DMS53 treated with DMSO at 0.1 percent for 48 hours (cell line): ENCODE results near the gene STYXL2.
A peak's percentile ranks its signal among the peaks of the same experiment; 100 is the strongest.

Experiments
- DNase-seq: peaks from one replicate; lab custom pipeline; 2025; ENCODE audit not compliant: unreplicated experiment; lab: John Stamatoyannopoulos, UW

The STYXL2 gene

GRCh38 chr1:167132301-167133010 is 38.6 kb downstream of the STYXL2 start:
- no peak for DNase-seq

DNA sequence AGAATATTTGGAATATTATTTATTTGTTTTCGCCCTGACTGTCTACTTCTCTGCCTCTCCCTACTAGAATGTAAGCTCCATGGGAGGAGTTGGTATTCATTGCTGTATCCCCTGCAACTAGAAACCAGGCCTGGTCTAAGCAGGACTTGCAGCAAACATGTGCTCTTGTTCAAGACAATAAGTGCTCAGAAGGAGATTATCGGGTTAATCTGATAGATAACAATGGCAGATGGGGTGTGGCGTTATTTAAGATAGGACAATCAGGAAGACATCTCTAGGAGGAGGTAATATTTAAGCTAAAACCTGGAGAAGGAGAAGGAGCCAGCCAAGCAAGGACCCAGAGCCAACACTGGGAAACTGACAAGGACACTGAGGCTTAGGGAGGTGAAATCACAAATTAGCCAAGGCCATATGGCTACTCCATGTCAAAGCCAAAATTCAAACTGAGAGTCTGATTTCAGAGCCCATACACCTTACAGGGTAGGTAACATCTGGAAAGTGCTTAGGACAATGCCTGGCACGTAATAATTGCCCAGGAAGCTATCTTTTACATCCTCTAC is 41.5 kb downstream of the STYXL2 start:
- no peak for DNase-seq

- peak; percentile 52 for DNase-seq
Observed at GRCh38 chr1:167136191-167136614, 42.3 kb downstream of the STYXL2 start.

GRCh38 chr1:167136806-167137205 is 42.9 kb downstream of the STYXL2 start:
- no peak for DNase-seq

DNA sequence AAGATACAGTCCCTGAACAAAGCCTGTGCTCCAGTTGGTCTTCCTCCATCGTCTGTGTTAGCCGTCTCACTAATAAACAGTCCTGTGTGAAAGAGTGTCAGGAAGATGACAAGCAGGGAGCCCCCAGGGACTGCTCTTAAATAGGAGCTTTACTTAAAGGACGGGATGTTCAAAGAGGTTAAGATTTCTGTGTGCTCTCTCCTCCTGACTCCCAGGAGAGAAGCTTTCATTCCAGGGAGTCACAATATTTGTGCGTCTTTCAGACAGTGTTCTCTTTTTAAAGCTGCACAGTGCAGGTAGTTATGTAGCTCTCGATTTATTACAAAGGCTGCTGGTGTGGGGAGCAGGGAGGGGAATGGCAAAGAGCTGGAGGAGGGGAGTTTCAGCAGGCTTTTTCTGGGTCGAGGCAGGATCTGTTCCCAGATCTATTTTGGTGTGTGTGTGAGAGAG is 43.5 kb downstream of the STYXL2 start:
- no peak for DNase-seq

DNA sequence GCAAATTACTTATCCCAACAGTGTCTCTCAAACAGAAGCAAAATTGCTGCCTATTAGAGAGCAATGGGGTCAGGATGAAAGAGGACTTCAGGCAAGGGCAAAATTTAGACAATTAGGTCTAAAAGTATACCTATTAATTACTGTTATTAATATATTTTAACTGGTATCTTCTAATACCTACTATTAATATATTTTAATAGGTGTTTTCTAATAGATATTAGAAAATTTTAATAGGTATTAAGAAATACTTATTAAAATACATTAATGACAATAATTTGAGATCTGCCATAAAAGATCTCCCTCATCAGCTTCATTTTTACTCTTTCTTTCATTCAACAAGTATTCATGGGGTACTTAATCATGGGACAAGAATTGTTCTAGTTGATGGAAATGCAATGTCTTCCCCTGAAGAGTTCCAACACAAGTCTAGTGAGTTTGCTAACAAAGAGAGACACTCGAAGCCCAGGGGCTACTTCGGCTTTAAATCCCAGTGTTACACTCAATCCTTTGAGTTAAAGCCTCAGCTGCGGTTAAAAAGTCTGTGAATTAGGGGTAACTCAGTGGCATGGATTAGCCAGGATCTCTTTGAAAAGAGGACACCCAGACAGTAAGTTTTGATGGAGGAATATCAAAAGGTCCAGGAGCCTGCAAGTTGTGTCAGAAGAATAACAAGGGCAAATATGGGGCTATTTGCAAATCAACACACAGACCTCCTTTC is 44.1 kb downstream of the STYXL2 start:
- DNase-seq = no peak

DNA sequence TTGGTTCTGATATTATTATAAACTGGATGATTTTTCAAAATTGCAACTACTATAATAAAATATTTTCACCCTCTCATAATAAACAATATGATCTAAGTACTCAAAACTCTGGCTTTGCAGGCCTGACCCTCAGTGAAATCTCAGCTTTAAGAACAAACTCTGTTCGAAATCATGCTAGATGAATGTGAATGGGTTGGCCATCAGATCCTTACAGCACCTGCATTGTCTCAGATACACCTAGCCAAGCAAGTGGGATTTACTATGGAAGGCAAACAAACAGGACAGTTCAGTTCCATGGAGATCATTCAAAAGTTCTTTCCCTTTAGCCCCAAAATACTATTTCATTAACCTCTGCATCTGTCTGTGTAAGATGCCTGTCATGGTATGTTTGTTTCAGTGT is 44.8 kb downstream of the STYXL2 start:
- no peak for DNase-seq

DNA sequence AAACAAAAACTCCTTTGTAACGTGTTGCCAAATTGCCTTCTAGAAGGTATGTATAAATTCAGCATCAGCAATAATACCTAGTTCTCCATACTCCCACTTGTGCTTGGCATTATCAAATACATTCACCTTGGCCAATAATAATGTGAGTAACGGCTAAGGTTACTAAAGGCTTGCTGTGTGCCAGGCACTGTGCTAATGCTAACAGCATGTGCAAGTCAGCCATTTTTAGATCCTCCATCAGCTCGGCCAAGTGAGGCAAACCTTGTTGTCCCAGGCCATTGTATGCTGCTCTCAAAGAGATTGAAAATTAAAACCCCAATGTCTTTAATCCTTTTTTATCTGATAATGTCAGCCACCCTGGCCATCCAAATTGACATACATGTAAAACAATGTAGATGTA is 48.1 kb downstream of the STYXL2 start:
- no peak for DNase-seq
